RWPE2 (cell line): ENCODE measurements around the gene CTNND2.

Experiments
- ATAC-seq: fragments of 200-7000 bp; cut with Tn5 transposase; 3 replicates; pipeline ENCODE4 v1.9.1; 2021; ENCODE audit warnings: low read depth
- DNase-seq: peaks from one replicate; pipeline ENCODE4 v3.0.0-alpha.2; 2020; ENCODE audit warnings: low spot score
- H3K27ac ChIP-seq: fragments of 450-650 bp; 2 replicates; pipeline ENCODE4 v1.5.1; 2017; ENCODE audit warnings: mild to moderate bottlenecking; ENCODE audit not compliant: poor library complexity, severe bottlenecking
- H3K27me3 ChIP-seq: fragments of 250-450 bp; sonication (Bioruptor Pico); 2 replicates; pipeline ENCODE4 v1.5.1; 2021; ENCODE audit warnings: mild to moderate bottlenecking, moderate library complexity; ENCODE audit not compliant: insufficient read depth, poor library complexity, severe bottlenecking
- H3K36me3 ChIP-seq: fragments of 250-450 bp; sonication (Bioruptor Pico); 2 replicates; pipeline ENCODE4 v1.5.1; 2020; ENCODE audit warnings: low read depth, mild to moderate bottlenecking, moderate library complexity
- H3K4me1 ChIP-seq: fragments of 250-450 bp; sonication (Bioruptor Pico); 2 replicates; pipeline ENCODE4 v1.5.1; 2021; ENCODE audit warnings: mild to moderate bottlenecking, moderate library complexity; ENCODE audit not compliant: insufficient read depth, poor library complexity, severe bottlenecking
- H3K4me3 ChIP-seq: fragments of 250-450 bp; sonication (Bioruptor Pico); 2 replicates; pipeline ENCODE4 v1.5.1; 2021; ENCODE audit warnings: mild to moderate bottlenecking, moderate library complexity; ENCODE audit not compliant: severe bottlenecking
- H3K9me3 ChIP-seq: fragments of 250-450 bp; sonication (Bioruptor Pico); 2 replicates; pipeline ENCODE4 v1.5.1; 2021; ENCODE audit warnings: mild to moderate bottlenecking, moderate library complexity; ENCODE audit not compliant: severe bottlenecking
- CTCF ChIP-seq: fragments of 450-650 bp; IDR thresholded peaks from one replicate; pipeline ENCODE4 v1.5.1; 2017; ENCODE audit warnings: mild to moderate bottlenecking, moderate library complexity; ENCODE audit not compliant: poor library complexity, severe bottlenecking

CTNND2 gene

GRCh38 chr5:11396917-11397316 is 507.3 kb downstream of the CTNND2 start:
- no peak for ATAC-seq

GRCh38 chr5:11394933-11395332 is 509.3 kb downstream of the CTNND2 start:
- no peak overlapping the region for H3K27ac ChIP-seq
- H3K4me3 ChIP-seq, result no peak overlapping the region
- no peak for ATAC-seq
- peaks cover 82% of the 10 kb centered on the region for H3K27me3 ChIP-seq
- H3K36me3 ChIP-seq, result no peaks in the 10 kb centered on the region
- DNase-seq, result no peak
- no peak for TF ChIP-seq CTCF
- no peaks in the 10 kb centered on the region for H3K4me1 ChIP-seq
- H3K9me3 ChIP-seq, result no peaks in the 10 kb centered on the region

More at GRCh38 chr5:11396917-11397316, 507.3 kb downstream of the CTNND2 start:
- Histone ChIP-seq H3K9me3 (no peaks in the 10 kb centered on the region), H3K4me1 (no peaks in the 10 kb centered on the region), H3K4me3 (no peak overlapping the region), H3K27me3 (peaks cover 70% of the 10 kb centered on the region), H3K27ac (no peak overlapping the region), H3K36me3 (no peaks in the 10 kb centered on the region)
- DNase-seq, result no peak
- TF ChIP-seq CTCF, result no peak

GRCh38 chr5:11390291-11390767 is 513.9 kb downstream of the CTNND2 start:
- DNase-seq (no peak), ATAC-seq (peak; percentile 76)
- Histone ChIP-seq H3K36me3 (no peaks in the 10 kb centered on the region), H3K9me3 (no peaks in the 10 kb centered on the region), H3K4me1 (no peaks in the 10 kb centered on the region), H3K27me3 (peaks cover 89% of the 10 kb centered on the region), H3K4me3 (no peak overlapping the region), H3K27ac (no peak overlapping the region)
- TF ChIP-seq CTCF, result no peak

- peaks cover 88% of the 10 kb centered on the region for H3K27me3 ChIP-seq
- ATAC-seq, result no peak
- H3K4me3 ChIP-seq, result no peak overlapping the region
- no peaks in the 10 kb centered on the region for H3K4me1 ChIP-seq
- H3K27ac ChIP-seq, result no peak overlapping the region
- TF ChIP-seq CTCF, result no peak
- no peaks in the 10 kb centered on the region for H3K36me3 ChIP-seq
- H3K9me3 ChIP-seq, result no peaks in the 10 kb centered on the region
- DNase-seq, result no peak
Observed at GRCh38 chr5:11387382-11387781, 516.9 kb downstream of the CTNND2 start.

GRCh38 chr5:11386398-11386797 is 517.8 kb downstream of the CTNND2 start:
- TF ChIP-seq CTCF, result no peak
- Histone ChIP-seq H3K27ac (no peak overlapping the region), H3K9me3 (no peaks in the 10 kb centered on the region), H3K36me3 (no peaks in the 10 kb centered on the region), H3K4me3 (no peak overlapping the region), H3K4me1 (no peaks in the 10 kb centered on the region), H3K27me3 (peaks cover 79% of the 10 kb centered on the region)
- DNase-seq, result no peak
- no peak for ATAC-seq
